CD14-positive monocyte (primary cell): ENCODE results near the gene CYP27A1. TPM values are rescaled to one million over a fixed set of nuclear protein-coding genes. Genes with fewer than 3 reads are reported as not detected.

Source experiments
- DNase-seq, 3 donors: peaks; one replicate each; pipeline ENCODE4 v3.0.0-alpha.2; 2011 to 2022
- H2AFZ ChIP-seq: 2 replicates; pipeline ENCODE4 v1.6.0; 2012; ENCODE audit warnings: mild to moderate bottlenecking, low read depth, low read length, inconsistent platforms; ENCODE audit not compliant: insufficient read depth, poor library complexity, severe bottlenecking
- H3K27ac ChIP-seq, 2 donors: 1 replicate in 1 of 2; 2 replicates in 1 of 2; pipeline ENCODE4 v1.5.1; 2012 to 2013; ENCODE audit warnings: low read length in 2 of 2, control low read depth in 1 of 2, inconsistent platforms in 1 of 2, low read depth in 1 of 2, mild to moderate bottlenecking in 1 of 2
- H3K27me3 ChIP-seq, 2 donors: one replicate each; pipeline versions ENCODE4 v1.6.0 to v1.6.1; 2011 to 2013; ENCODE audit warnings: low read length in 2 of 2; ENCODE audit not compliant: control insufficient read depth in 2 of 2, insufficient read depth in 2 of 2
- H3K36me3 ChIP-seq, 2 donors: replicated peaks in 1 of 2; 1 replicate in 1 of 2; 2 replicates in 1 of 2; pipeline versions ENCODE4 v1.5.1 to v1.6.1; 2012 to 2013; ENCODE audit warnings: low read length in 2 of 2, control low read depth in 1 of 2, inconsistent platforms in 1 of 2, mild to moderate bottlenecking in 1 of 2; ENCODE audit not compliant: insufficient read depth in 2 of 2, control insufficient read depth in 1 of 2
- H3K4me1 ChIP-seq, 2 donors: 1 replicate in 1 of 2; 2 replicates in 1 of 2; pipeline versions ENCODE4 v1.5.1 to v1.6.1; 2012 to 2013; ENCODE audit warnings: low read length in 2 of 2, control low read depth in 1 of 2, inconsistent platforms in 1 of 2, mild to moderate bottlenecking in 1 of 2, moderate library complexity in 1 of 2; ENCODE audit not compliant: insufficient read depth in 2 of 2, control insufficient read depth in 1 of 2
- H3K4me2 ChIP-seq: replicated peaks from 2 replicates; pipeline ENCODE3; 2012; ENCODE audit warnings: low read length, moderate library complexity, mild to moderate bottlenecking; ENCODE audit not compliant: poor library complexity, severe bottlenecking; ENCODE audit errors: extremely low read depth
- H3K4me3 ChIP-seq, 3 experiments: fragments of 200-600 bp in 1 of 3; sonication (generic) in 1 of 3; replicated peaks in 1 of 3; 1 replicate in 2 of 3; 2 replicates in 1 of 3; pipeline ENCODE4 v1.5.1; 2011 to 2013; ENCODE audit warnings: low read length in 3 of 3, mild to moderate bottlenecking in 3 of 3, control low read depth in 2 of 3, low read depth in 2 of 3, inconsistent platforms in 1 of 3, moderate library complexity in 1 of 3
- H3K79me2 ChIP-seq: 2 replicates; pipeline ENCODE4 v1.6.0; 2012; ENCODE audit warnings: mild to moderate bottlenecking, control low read depth, inconsistent platforms, low read length, moderate library complexity; ENCODE audit not compliant: insufficient read depth
- H3K9ac ChIP-seq: 2 replicates; pipeline ENCODE4 v1.6.0; 2017; ENCODE audit warnings: low read length, mild to moderate bottlenecking; ENCODE audit not compliant: insufficient read depth, poor library complexity, severe bottlenecking
- H3K9me3 ChIP-seq, 2 donors: replicated peaks in 1 of 2; 1 replicate in 1 of 2; 2 replicates in 1 of 2; pipeline versions ENCODE4 v1.5.1 to v1.6.1; 2012 to 2013; ENCODE audit warnings: low read length in 2 of 2, control low read depth in 1 of 2; ENCODE audit not compliant: control insufficient read depth in 1 of 2, insufficient read depth in 1 of 2
- H4K20me1 ChIP-seq: 2 replicates; pipeline ENCODE4 v1.6.0; 2012; ENCODE audit warnings: mild to moderate bottlenecking, low read length, control low read depth, moderate library complexity; ENCODE audit not compliant: insufficient read depth
- H3K27ac Mint-ChIP-seq, 7 donors: one replicate each; pipeline ENCODE4 v1.8.0; 2020; ENCODE audit warnings: mild to moderate bottlenecking in 7 of 7, mixed read lengths in 7 of 7, moderate library complexity in 6 of 7, inconsistent platforms in 2 of 7
- H3K27me3 Mint-ChIP-seq, 3 donors: one replicate each; pipeline ENCODE4 v1.8.0; 2021 to 2022; ENCODE audit warnings: low read depth in 3 of 3, mild to moderate bottlenecking in 3 of 3, mixed read lengths in 3 of 3, moderate library complexity in 3 of 3, inconsistent platforms in 1 of 3
- H3K36me3 Mint-ChIP-seq, 2 donors: one replicate each; pipeline ENCODE4 v1.8.0; 2020; ENCODE audit warnings: mixed read lengths in 2 of 2, inconsistent platforms in 1 of 2, mild to moderate bottlenecking in 1 of 2
- H3K4me1 Mint-ChIP-seq: one replicate; pipeline ENCODE4 v1.8.0; 2020; ENCODE audit warnings: mild to moderate bottlenecking, mixed read lengths
- H3K4me3 Mint-ChIP-seq, 2 donors: one replicate each; pipeline ENCODE4 v1.8.0; 2020; ENCODE audit warnings: mild to moderate bottlenecking in 2 of 2, mixed read lengths in 2 of 2, moderate library complexity in 1 of 2
- H3K9me3 Mint-ChIP-seq, 7 donors: one replicate each; pipeline ENCODE4 v1.8.0; 2020 to 2022; ENCODE audit warnings: mixed read lengths in 7 of 7, mild to moderate bottlenecking in 6 of 7, moderate library complexity in 6 of 7, inconsistent platforms in 2 of 7
- CTCF ChIP-seq: fragments of 200-600 bp; IDR thresholded peaks from one replicate; pipeline ENCODE4 v1.8.0; 2022; ENCODE audit warnings: antibody characterized with exemption, mild to moderate bottlenecking
- WGBS: methylation state at CpG from one replicate; pipeline ENCODE4 v1.1.5; 2013; ENCODE audit warnings: missing lambda C conversion rate; ENCODE audit not compliant: insufficient coverage; 5-methylcytosine and 5-hydroxymethylcytosine counted together
- intact Hi-C, 2 donors: fragments of 100-400 bp; cut with micrococcal nuclease; formaldehyde crosslinking; loops; one replicate each; pipeline versions ENCODE4 v1.15.0 to v1.15.1; 2023
- polyA plus RNA-seq, 3 donors: library from polyadenylated mRNA; depleted of rRNA in 1 of 3; unstranded in 2 of 3; stranded (reverse) in 1 of 3; fragments of 300-500 nt in 2 of 3; fragments of >200 nt in 1 of 3; fragmentation: Illumina TruSeq in 2 of 3; gene quantifications; 1 replicate in 2 of 3; 2 replicates in 1 of 3; pipeline ENCODE4 v1.2.3, GENCODE V29; 2012 to 2021

The CYP27A1 gene
- polyA plus RNA-seq, 3 donors: 151 to 218 (median 214) TPM

DNA sequence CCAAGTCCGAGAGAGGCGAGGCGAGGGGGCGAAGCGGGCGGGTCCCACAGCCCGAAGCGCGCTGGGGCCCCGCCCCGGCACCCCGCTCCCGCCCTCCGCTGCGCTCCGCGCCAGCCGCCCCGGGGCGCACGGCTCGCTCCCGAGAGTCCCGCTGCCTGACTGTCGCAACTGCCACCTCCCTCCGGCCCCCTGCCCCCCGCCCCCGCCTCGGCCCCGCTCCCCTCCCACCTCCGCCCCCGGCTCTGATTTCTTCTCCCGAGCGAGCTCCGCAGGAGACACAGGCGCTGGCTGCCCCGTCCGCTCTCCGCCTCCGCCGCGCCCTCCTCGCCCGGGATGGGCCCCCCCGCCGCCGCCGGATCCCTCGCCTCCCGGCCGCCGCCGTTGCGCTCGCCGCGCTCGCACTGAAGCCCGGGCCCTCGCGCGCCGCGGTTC lies 77.6 kb downstream of the CYP27A1 start, which contains the start of gene WNT6:
Gene WNT6, plus strand, starts transcription at position 250 of the 432 bp plus-strand sequence. CDS start 233 bp downstream, outside the sequence.
- Mint-ChIP-seq H3K27ac (peak within 1 kb of the TSS in 2 of 7 donors; percentile 17 to 74), H3K9me3 (peaks cover 0 to 43% (median 12%) of the 10 kb centered on the region in 7 donors), H3K27me3 (peaks cover 87 to 97% (median 95%) of the 10 kb centered on the region in 3 donors), H3K4me1 (peaks cover 21% of the 10 kb centered on the region), H3K36me3 (peaks cover 4 to 6% of the 10 kb centered on the region in 2 donors), H3K4me3 (peak within 1 kb of the TSS; percentile 71 to 86)
- intact Hi-C loops: no loop called here
- Histone ChIP-seq H3K4me1 (peaks cover 8 to 22% of the 10 kb centered on the region in 2 donors), H3K27ac (no peak within 1 kb of the TSS), H3K36me3 (no peaks in the 10 kb centered on the region), H2AFZ (peak within 1 kb of the TSS; percentile 29), H3K9ac (no peak within 1 kb of the TSS), H3K4me3 (peak within 1 kb of the TSS in 1 of 3 experiments; percentile 54), H4K20me1 (no peaks in the 10 kb centered on the region), H3K9me3 (peaks cover 0 to 32% of the 10 kb centered on the region in 2 donors), H3K4me2 (peak within 1 kb of the TSS; percentile 47), H3K27me3 (peaks cover 69 to 89% of the 10 kb centered on the region in 2 donors), H3K79me2 (no peaks in the 10 kb centered on the region)
- WGBS: 1% methylated on average over 51 of the region's 64 CpGs
- no peak for TF ChIP-seq CTCF
- DNase-seq: no peak

GRCh38 chr2:218859988-218860831 lies 78.3 kb downstream of the CYP27A1 start:
- Mint-ChIP-seq H3K36me3 (peaks cover 4 to 6% of the 10 kb centered on the region in 2 donors), H3K27me3 (peaks cover 85 to 96% (median 90%) of the 10 kb centered on the region in 3 donors), H3K27ac (no peak overlapping the region), H3K9me3 (peaks cover 0 to 39% (median 12%) of the 10 kb centered on the region in 7 donors), H3K4me3 (peak overlapping the region; percentile 47 to 67), H3K4me1 (peaks cover 21% of the 10 kb centered on the region)
- DNase-seq: no peak
- 2% methylated on average over 31 of the region's 47 CpGs for WGBS
- TF ChIP-seq CTCF: no peak
- Histone ChIP-seq H3K4me3 (no peak overlapping the region), H3K9ac (no peak overlapping the region), H3K27ac (no peak overlapping the region), H3K9me3 (peaks cover 0 to 32% of the 10 kb centered on the region in 2 donors), H3K79me2 (no peaks in the 10 kb centered on the region), H3K4me1 (peaks cover 8 to 22% of the 10 kb centered on the region in 2 donors), H4K20me1 (no peaks in the 10 kb centered on the region), H3K4me2 (peak overlapping the region; percentile 47), H3K27me3 (peaks cover 64 to 83% of the 10 kb centered on the region in 2 donors), H3K36me3 (no peaks in the 10 kb centered on the region), H2AFZ (no peak overlapping the region)
- intact Hi-C loops: no loop called here
